Esophagus squamous epithelium (tissue), 5 donors: Measurements from ENCODE around the gene RARA. TPM values are rescaled to one million over a fixed set of nuclear protein-coding genes. Genes with fewer than 3 reads are reported as not detected.

Experiments
- DNase-seq: peaks from one replicate; lab custom pipeline; 2025; lab: John Stamatoyannopoulos, UW
- H3K27ac ChIP-seq, 4 donors: fragments of 200-600 bp; sonication (generic); one replicate each; pipeline ENCODE4 v1.5.1; 2016 to 2019; ENCODE audit warnings: mild to moderate bottlenecking in 1 of 4
- H3K27me3 ChIP-seq, 4 donors: fragments of 200-600 bp; sonication (generic); 1 replicate in 3 of 4; 2 replicates in 1 of 4; pipeline versions ENCODE4 v1.5.1 to v1.6.0; 2017 to 2021; ENCODE audit warnings: antibody characterized with exemption in 1 of 4
- H3K36me3 ChIP-seq, 3 donors: fragments of 200-600 bp; sonication (generic); one replicate each; pipeline ENCODE4 v1.5.1; 2016 to 2019
- H3K4me1 ChIP-seq, 3 donors: fragments of 200-600 bp; sonication (generic); one replicate each; pipeline ENCODE4 v1.5.1; 2017 to 2019
- H3K4me3 ChIP-seq, 4 donors: fragments of 200-600 bp; sonication (generic); 1 replicate in 3 of 4; 2 replicates in 1 of 4; pipeline ENCODE4 v1.5.1; 2016 to 2019; ENCODE audit warnings: mild to moderate bottlenecking in 2 of 4, moderate library complexity in 1 of 4
- H3K9me3 ChIP-seq, 3 donors: fragments of 200-600 bp; sonication (generic); one replicate each; pipeline ENCODE4 v1.5.1; 2016 to 2019
- CTCF ChIP-seq, 6 experiments: fragments of 450-650 bp in 4 of 6; fragments of 200-600 bp in 2 of 6; sonication (generic) in 2 of 6; IDR thresholded peaks; one replicate each; pipeline ENCODE4 v1.5.1; 2016 to 2019; ENCODE audit warnings: antibody characterized with exemption in 6 of 6, mild to moderate bottlenecking in 4 of 6, moderate library complexity in 4 of 6
- POLR2A ChIP-seq, 4 donors: fragments of 450-650 bp; IDR thresholded peaks; one replicate each; pipeline ENCODE4 v1.6.1; 2017; ENCODE audit warnings: antibody characterized with exemption in 4 of 4, mild to moderate bottlenecking in 4 of 4, moderate library complexity in 3 of 4
- WGBS, 2 donors: methylation state at CpG; one replicate each; pipeline ENCODE4 v1.1.5; 2018; 5-methylcytosine and 5-hydroxymethylcytosine counted together
- intact Hi-C: fragments of 100-400 bp; cut with DNase I; formaldehyde crosslinking; loops from one replicate; pipeline ENCODE4 v1.15.0; 2022
- total RNA-seq, 4 donors: library from RNA; depleted of rRNA; stranded (reverse); fragments of >200 nt; gene quantifications; one replicate each; pipeline ENCODE4 v1.1.0, GENCODE V29; 2016
- donor health status: DM: yes; HTN: yes; CAD: no.

RARA gene
- total RNA-seq, 4 donors from 2014 or later = 6.7 to 14.2 (median 10.8) TPM

GRCh38 chr17:40321961-40322357, 13.0 kb downstream of the RARA start:
- Histone ChIP-seq H3K9me3 (no peaks in the 10 kb centered on the region), H3K4me1 (peaks cover 83 to 98% (median 91%) of the 10 kb centered on the region in 3 donors), H3K4me3 (peak overlapping the region; percentile 1 to 96 (median 90)), H3K27me3 (no peaks in the 10 kb centered on the region), H3K27ac (peak overlapping the region; percentile 63 to 97 (median 92)), H3K36me3 (no peaks in the 10 kb centered on the region)
- WGBS, 2 donors = no CpG with 5 or more reads among the region's 4 CpGs
- DNase-seq = no peak
- TF ChIP-seq CTCF (IDR thresholded peaks at IDR 0.05) = no peak
- TF ChIP-seq POLR2A (IDR thresholded peaks at IDR 0.05) = no peak
- intact Hi-C loops = no loop called here

- Histone ChIP-seq H3K4me1 (peaks cover 83 to 98% (median 91%) of the 10 kb centered on the region in 3 donors), H3K4me3 (peak overlapping the region; percentile 1 to 96 (median 90)), H3K27ac (peak overlapping the region; percentile 63 to 97 (median 92)), H3K27me3 (no peaks in the 10 kb centered on the region), H3K36me3 (no peaks in the 10 kb centered on the region), H3K9me3 (no peaks in the 10 kb centered on the region)
- intact Hi-C loops = no loop called here
- peak; percentile 57 for DNase-seq
- WGBS, 2 donors = 19% methylated on average over 4 to 5 of the region's 19 CpGs
- TF ChIP-seq CTCF (IDR thresholded peaks at IDR 0.05) = no peak
- TF ChIP-seq POLR2A (IDR thresholded peaks at IDR 0.05) = peak in 2 of 4 donors; percentile 25 to 48
Measured at GRCh38 chr17:40322358-40323315, 13.7 kb downstream of the RARA start.

GRCh38 chr17:40323391-40324381, 14.7 kb downstream of the RARA start:
- intact Hi-C loops = no loop called here
- Histone ChIP-seq H3K27me3 (no peaks in the 10 kb centered on the region), H3K36me3 (no peaks in the 10 kb centered on the region), H3K9me3 (no peaks in the 10 kb centered on the region), H3K27ac (peak overlapping the region; percentile 63 to 97 (median 92)), H3K4me3 (peak overlapping the region in 3 of 4 donors; percentile 89 to 96 (median 92)), H3K4me1 (peaks cover 86 to 100% (median 100%) of the 10 kb centered on the region in 3 donors)
- TF ChIP-seq CTCF (IDR thresholded peaks at IDR 0.05) (no peak), POLR2A (IDR thresholded peaks at IDR 0.05) (no peak)
- 5 to 42% methylated on average over 3 to 4 of the region's 10 CpGs for WGBS, 2 donors
- no peak for DNase-seq

DNA sequence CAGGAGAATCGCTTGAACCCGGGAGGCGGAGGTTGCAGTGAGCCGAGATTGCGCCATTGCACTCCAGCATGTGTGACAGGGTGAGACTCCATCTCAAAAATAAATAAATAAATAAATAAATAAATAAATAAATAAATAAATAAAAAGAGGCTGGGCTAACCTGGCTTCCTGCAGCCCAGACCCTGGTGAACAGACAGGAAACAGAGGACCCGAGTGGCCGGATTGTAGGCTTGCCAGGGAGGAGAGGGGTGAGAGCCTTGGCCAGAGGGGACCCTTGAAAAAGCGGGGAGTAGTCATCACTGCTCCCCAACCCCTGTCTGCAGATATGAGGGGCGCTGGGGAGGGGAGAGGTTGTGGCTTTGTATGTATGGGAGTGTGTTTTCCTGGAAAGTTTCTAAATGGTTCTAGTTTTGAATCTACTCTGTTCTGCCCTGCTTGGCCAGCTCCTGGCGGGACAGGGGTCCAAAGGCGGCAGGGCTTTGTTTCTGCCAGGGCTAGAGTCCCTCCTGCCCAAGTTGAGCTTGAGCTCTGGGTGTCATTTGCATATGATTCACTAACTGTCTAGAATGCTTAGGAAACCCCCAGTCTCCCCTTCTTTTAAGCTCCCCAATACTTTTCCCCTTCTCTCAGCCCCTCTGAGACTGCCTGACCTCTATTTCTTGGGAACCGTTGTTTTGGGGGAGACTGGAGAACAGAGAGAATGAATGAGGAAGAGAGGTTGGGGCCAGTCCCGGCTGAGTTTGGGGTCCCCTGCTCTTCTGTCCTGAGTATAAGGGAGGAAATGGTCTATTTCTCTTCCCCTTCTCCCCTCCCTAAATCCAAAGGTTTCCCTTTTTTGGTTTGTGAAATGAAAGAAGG, 16.4 kb downstream of the RARA start:
- H3K27ac ChIP-seq = peak overlapping the region; percentile 63 to 97 (median 92)
- H3K9me3 ChIP-seq = no peaks in the 10 kb centered on the region
- intact Hi-C loops = no loop called here
- no peak for DNase-seq
- 59 to 75% methylated on average over 12 to 13 of the region's 13 CpGs for WGBS, 2 donors
- peaks cover 79 to 100% (median 95%) of the 10 kb centered on the region in 3 donors for H3K4me1 ChIP-seq
- H3K27me3 ChIP-seq = no peaks in the 10 kb centered on the region
- peak overlapping the region in 1 of 4 donors; percentile 2 for H3K4me3 ChIP-seq
- no peak for TF ChIP-seq POLR2A (IDR thresholded peaks at IDR 0.05)
- TF ChIP-seq CTCF (IDR thresholded peaks at IDR 0.05) = no peak
- H3K36me3 ChIP-seq = no peaks in the 10 kb centered on the region
